ENCODE results near the gene SHISA3.

SHISA3 gene

GRCh38 chr4:42392436-42392835 is 4.9 kb upstream of the SHISA3 start:
- H3F3A ChIP-seq (ENCODE audit: insufficient read depth, low read length): no peaks in the 10 kb centered on the region
- H3K4me3 ChIP-seq (ENCODE audit: low read length): no peak overlapping the region
- H3K36me3 ChIP-seq (replicated peaks; ENCODE audit: insufficient read depth, low read length): no peaks in the 10 kb centered on the region
- no peak overlapping the region for H3K4me2 ChIP-seq (ENCODE audit: low read depth, low read length)
- no peak overlapping the region for H2AFZ ChIP-seq (ENCODE audit: low read length)
- H3K4me1 ChIP-seq (ENCODE audit: low read length): no peaks in the 10 kb centered on the region
- H4K20me1 ChIP-seq (ENCODE audit: insufficient read depth, low read length): no peaks in the 10 kb centered on the region
- H3K9ac ChIP-seq (ENCODE audit: low read length): no peak overlapping the region
- H3K27me3 ChIP-seq (replicated peaks; ENCODE audit: insufficient read depth, low read length): peaks cover 8% of the 10 kb centered on the region
- H3K79me2 ChIP-seq (ENCODE audit: low read length): no peaks in the 10 kb centered on the region
- DNase-seq: no peak
- no peaks in the 10 kb centered on the region for H3K9me3 ChIP-seq (replicated peaks; ENCODE audit: insufficient read depth, low read length)
- no peaks in the 10 kb centered on the region for H3K9me2 ChIP-seq (replicated peaks; ENCODE audit: insufficient read depth, low read length)
- TF ChIP-seq EZH2phosphoT487 (IDR thresholded peaks at IDR 0.05; ENCODE audit: low read length) (no peak), CTCF (IDR thresholded peaks at IDR 0.05; ENCODE audit: low read length) (no peak), EZH2 (optimal IDR thresholded peaks at IDR 0.05; ENCODE audit: low read depth, low read length) (no peak)
- no peak overlapping the region for H3K27ac ChIP-seq (ENCODE audit: low read length)

- H3K4me3 ChIP-seq (ENCODE audit: low read length): no peak overlapping the region
- peaks cover 24% of the 10 kb centered on the region for H3K27me3 ChIP-seq (replicated peaks; ENCODE audit: insufficient read depth, low read length)
- H3K36me3 ChIP-seq (replicated peaks; ENCODE audit: insufficient read depth, low read length): no peaks in the 10 kb centered on the region
These were observed 1.7 kb upstream of the SHISA3 start for GRCh38 chr4:42395595-42395994.

GRCh38 chr4:42396361-42396751 is 932 bp upstream of the SHISA3 start:
- H3F3A ChIP-seq (ENCODE audit: insufficient read depth, low read length): no peaks in the 10 kb centered on the region
- no peaks in the 10 kb centered on the region for H3K79me2 ChIP-seq (ENCODE audit: low read length)
- TF ChIP-seq EZH2 (optimal IDR thresholded peaks at IDR 0.05; ENCODE audit: low read depth, low read length) (no peak), CTCF (IDR thresholded peaks at IDR 0.05; ENCODE audit: low read length) (no peak), EZH2phosphoT487 (IDR thresholded peaks at IDR 0.05; ENCODE audit: low read length) (no peak)
- no peak for DNase-seq
- H3K4me3 ChIP-seq (ENCODE audit: low read length): no peak overlapping the region
- H3K27ac ChIP-seq (ENCODE audit: low read length): no peak overlapping the region
- H3K9ac ChIP-seq (ENCODE audit: low read length): no peak overlapping the region
- no peak overlapping the region for H2AFZ ChIP-seq (ENCODE audit: low read length)
- H3K4me1 ChIP-seq (ENCODE audit: low read length): 0 out of 2 replicates have a peak, but pooled peaks cover 3% of the 10 kb centered on the region
- H3K9me2 ChIP-seq (replicated peaks; ENCODE audit: insufficient read depth, low read length): no peaks in the 10 kb centered on the region
- no peaks in the 10 kb centered on the region for H3K36me3 ChIP-seq (replicated peaks; ENCODE audit: insufficient read depth, low read length)
- 0 out of 2 replicates have a peak overlapping the region, but pooled peaks have one; percentile 99 for H3K4me2 ChIP-seq (ENCODE audit: low read depth, low read length)
- H4K20me1 ChIP-seq (ENCODE audit: insufficient read depth, low read length): no peaks in the 10 kb centered on the region
- H3K27me3 ChIP-seq (replicated peaks; ENCODE audit: insufficient read depth, low read length): peaks cover 24% of the 10 kb centered on the region
- no peaks in the 10 kb centered on the region for H3K9me3 ChIP-seq (replicated peaks; ENCODE audit: insufficient read depth, low read length)

More at GRCh38 chr4:42395595-42395994, 1.7 kb upstream of the SHISA3 start:
- Histone ChIP-seq H2AFZ (ENCODE audit: low read length) (no peak overlapping the region), H3K4me1 (ENCODE audit: low read length) (0 out of 2 replicates have a peak, but pooled peaks cover 3% of the 10 kb centered on the region), H3K79me2 (ENCODE audit: low read length) (no peaks in the 10 kb centered on the region), H3K9me3 (replicated peaks; ENCODE audit: insufficient read depth, low read length) (no peaks in the 10 kb centered on the region), H3F3A (ENCODE audit: insufficient read depth, low read length) (no peaks in the 10 kb centered on the region), H3K27ac (ENCODE audit: low read length) (no peak overlapping the region), H3K9ac (ENCODE audit: low read length) (no peak overlapping the region), H3K4me2 (ENCODE audit: low read depth, low read length) (no peak overlapping the region), H3K9me2 (replicated peaks; ENCODE audit: insufficient read depth, low read length) (no peaks in the 10 kb centered on the region), H4K20me1 (ENCODE audit: insufficient read depth, low read length) (no peaks in the 10 kb centered on the region)
- DNase-seq: no peak
- no peak for TF ChIP-seq EZH2 (optimal IDR thresholded peaks at IDR 0.05; ENCODE audit: low read depth, low read length)
- no peak for TF ChIP-seq CTCF (IDR thresholded peaks at IDR 0.05; ENCODE audit: low read length)
- no peak for TF ChIP-seq EZH2phosphoT487 (IDR thresholded peaks at IDR 0.05; ENCODE audit: low read length)

All from MM.1S (cell line).